ENCODE data around the gene FMNL1.

FMNL1 gene

GRCh38 chr17:45222014-45222288 lies 266 bp downstream of the FMNL1 start:
- Histone ChIP-seq H2AFZ (ENCODE audit: low read depth) (no peak overlapping the region), H4K20me1 (ENCODE audit: insufficient read depth) (no peaks in the 10 kb centered on the region), H3K4me3 (IDR thresholded peaks at IDR 0.05; ENCODE audit: insufficient read depth, low read depth, low read length) (no peak overlapping the region), H3K27ac (peak overlapping the region; percentile 97), H3K9ac (peak overlapping the region; percentile 83), H3K36me3 (ENCODE audit: insufficient read depth) (no peaks in the 10 kb centered on the region), H3K4me1 (ENCODE audit: low read depth, poor library complexity, severe bottlenecking) (peaks cover 57% of the 10 kb centered on the region), H3K27me3 (ENCODE audit: insufficient read depth, low read depth) (no peaks in the 10 kb centered on the region), H3K79me2 (ENCODE audit: insufficient read depth, low read depth) (peaks cover 65% of the 10 kb centered on the region), H3K4me2 (peak overlapping the region; percentile 100)
- TF ChIP-seq CTCF (conservative IDR thresholded peaks at IDR 0.05; ENCODE audit: low read depth, low read length) = no peak

GRCh38 chr17:45222289-45222995 lies 757 bp downstream of the FMNL1 start:
- no peak for TF ChIP-seq CTCF (conservative IDR thresholded peaks at IDR 0.05; ENCODE audit: low read depth, low read length)
- Histone ChIP-seq H4K20me1 (ENCODE audit: insufficient read depth) (no peaks in the 10 kb centered on the region), H3K4me3 (IDR thresholded peaks at IDR 0.05; ENCODE audit: insufficient read depth, low read depth, low read length) (no peak overlapping the region), H3K4me1 (ENCODE audit: low read depth, poor library complexity, severe bottlenecking) (peaks cover 60% of the 10 kb centered on the region), H3K79me2 (ENCODE audit: insufficient read depth, low read depth) (peaks cover 69% of the 10 kb centered on the region), H3K27me3 (ENCODE audit: insufficient read depth, low read depth) (no peaks in the 10 kb centered on the region), H2AFZ (ENCODE audit: low read depth) (no peak overlapping the region), H3K4me2 (peak overlapping the region; percentile 100), H3K9ac (peak overlapping the region; percentile 83), H3K36me3 (ENCODE audit: insufficient read depth) (no peaks in the 10 kb centered on the region), H3K27ac (peak overlapping the region; percentile 97)

- no peaks in the 10 kb centered on the region for H3K36me3 ChIP-seq (ENCODE audit: insufficient read depth)
- peak overlapping the region; percentile 83 for H3K9ac ChIP-seq
- H3K4me2 ChIP-seq = peak overlapping the region; percentile 100
- H3K27me3 ChIP-seq (ENCODE audit: insufficient read depth, low read depth) = no peaks in the 10 kb centered on the region
- H4K20me1 ChIP-seq (ENCODE audit: insufficient read depth) = no peaks in the 10 kb centered on the region
- no peak overlapping the region for H2AFZ ChIP-seq (ENCODE audit: low read depth)
- peaks cover 66% of the 10 kb centered on the region for H3K4me1 ChIP-seq (ENCODE audit: low read depth, poor library complexity, severe bottlenecking)
- no peak for TF ChIP-seq CTCF (conservative IDR thresholded peaks at IDR 0.05; ENCODE audit: low read depth, low read length)
- no peak overlapping the region for H3K4me3 ChIP-seq (IDR thresholded peaks at IDR 0.05; ENCODE audit: insufficient read depth, low read depth, low read length)
- H3K79me2 ChIP-seq (ENCODE audit: insufficient read depth, low read depth) = peaks cover 76% of the 10 kb centered on the region
- H3K27ac ChIP-seq = peak overlapping the region; percentile 97
Measured at GRCh38 chr17:45222996-45223538, 1.4 kb downstream of the FMNL1 start.

- no peaks in the 10 kb centered on the region for H3K27me3 ChIP-seq (ENCODE audit: insufficient read depth, low read depth)
- H3K4me1 ChIP-seq (ENCODE audit: low read depth, poor library complexity, severe bottlenecking) = peaks cover 71% of the 10 kb centered on the region
- H3K79me2 ChIP-seq (ENCODE audit: insufficient read depth, low read depth) = peaks cover 83% of the 10 kb centered on the region
- H3K9ac ChIP-seq = peak overlapping the region; percentile 83
- no peak overlapping the region for H2AFZ ChIP-seq (ENCODE audit: low read depth)
- no peaks in the 10 kb centered on the region for H3K36me3 ChIP-seq (ENCODE audit: insufficient read depth)
- no peaks in the 10 kb centered on the region for H4K20me1 ChIP-seq (ENCODE audit: insufficient read depth)
- H3K27ac ChIP-seq = peak overlapping the region; percentile 97
- peak overlapping the region; percentile 100 for H3K4me2 ChIP-seq
- H3K4me3 ChIP-seq (IDR thresholded peaks at IDR 0.05; ENCODE audit: insufficient read depth, low read depth, low read length) = no peak overlapping the region
- TF ChIP-seq CTCF (conservative IDR thresholded peaks at IDR 0.05; ENCODE audit: low read depth, low read length) = no peak; the same call in 1 of the 2 replicates
Measured at GRCh38 chr17:45223539-45224528, 2.1 kb downstream of the FMNL1 start.

All from KMS-11 (cell line).